Natural killer cell (primary cell): Measurements from ENCODE around the gene SLC16A9. TPM values are rescaled to one million over a fixed set of nuclear protein-coding genes. Genes with fewer than 3 reads are reported as not detected.
"Not testable (repeated sequence)": the region's sequence is repeated elsewhere in the genome, so short reads cannot be mapped to it uniquely, and the experiment has no call there.

ENCODE experiments used
- ATAC-seq, 3 donors: fragments of 150-1000 bp in 2 of 3; fragments of 200-7000 bp in 1 of 3; cut with Tn5 transposase; 1 replicate in 1 of 3; 2 replicates in 2 of 3; pipeline ENCODE4 v1.10.0; 2021; ENCODE audit warnings: mild to moderate bottlenecking in 2 of 3, moderate library complexity in 2 of 3
- DNase-seq, 2 donors: peaks; one replicate each; pipeline versions ENCODE4 v3.0.0 to v3.0.0-alpha.2; 2013 to 2021; ENCODE audit warnings: mixed read lengths in 1 of 2
- H3K27ac ChIP-seq: one replicate; pipeline ENCODE4 v1.5.1; 2013; ENCODE audit warnings: mild to moderate bottlenecking, low read length
- H3K27me3 ChIP-seq: one replicate; pipeline ENCODE4 v1.6.1; 2013; ENCODE audit warnings: low read length; ENCODE audit not compliant: control insufficient read depth, insufficient read depth
- H3K36me3 ChIP-seq: one replicate; pipeline ENCODE4 v1.6.1; 2013; ENCODE audit warnings: low read length; ENCODE audit not compliant: control insufficient read depth, insufficient read depth
- H3K4me1 ChIP-seq: one replicate; pipeline ENCODE4 v1.6.1; 2013; ENCODE audit warnings: low read length; ENCODE audit not compliant: control insufficient read depth, insufficient read depth
- H3K4me3 ChIP-seq: one replicate; pipeline ENCODE4 v1.5.1; 2013; ENCODE audit warnings: low read length
- H3K9me3 ChIP-seq: one replicate; pipeline ENCODE4 v1.6.1; 2013; ENCODE audit warnings: low read length; ENCODE audit not compliant: control insufficient read depth, insufficient read depth
- H3K27ac Mint-ChIP-seq, 2 donors: one replicate each; pipeline ENCODE4 v1.8.0; 2022; ENCODE audit warnings: mild to moderate bottlenecking in 2 of 2, mixed read lengths in 2 of 2, moderate library complexity in 1 of 2
- H3K27me3 Mint-ChIP-seq, 2 donors: one replicate each; pipeline ENCODE4 v1.8.0; 2022; ENCODE audit warnings: low read depth in 2 of 2, mixed read lengths in 2 of 2
- H3K36me3 Mint-ChIP-seq: one replicate; pipeline ENCODE4 v1.8.0; 2022; ENCODE audit warnings: mixed read lengths
- H3K4me1 Mint-ChIP-seq, 2 donors: one replicate each; pipeline ENCODE4 v1.8.0; 2022; ENCODE audit warnings: mixed read lengths in 2 of 2
- H3K4me3 Mint-ChIP-seq: one replicate; pipeline ENCODE4 v1.8.0; 2022; ENCODE audit warnings: mild to moderate bottlenecking, moderate library complexity, mixed read lengths
- H3K9me3 Mint-ChIP-seq, 2 donors: one replicate each; pipeline ENCODE4 v1.8.0; 2022; ENCODE audit warnings: mixed read lengths in 2 of 2
- WGBS: methylation state at CpG from one replicate; pipeline ENCODE4 v1.1.7; 2013; ENCODE audit warnings: missing lambda C conversion rate; ENCODE audit not compliant: insufficient coverage; 5-methylcytosine and 5-hydroxymethylcytosine counted together
- intact Hi-C: fragments of 100-400 bp; cut with micrococcal nuclease; formaldehyde crosslinking; loops from one replicate; pipeline ENCODE4 v1.14.2; 2022
- total RNA-seq, 4 donors: library from RNA; stranded (reverse); fragments of 120-200 nt in 1 of 4; gene quantifications; one replicate each; pipeline versions ENCODE4 v1.2.3 to v1.2.4, GENCODE V29; 2013 to 2022
- TF ChIP-seq, protein P1 (sequence below): fragments of 200-600 bp; IDR thresholded peaks from one replicate; pipeline ENCODE4 v1.8.0; 2022; ENCODE audit warnings: antibody characterized with exemption

Gene SLC16A9
- total RNA-seq, 3 donors from 2014 or later (not counting 1 experiment from before 2014, with no cell fraction given), result not detected

DNA sequence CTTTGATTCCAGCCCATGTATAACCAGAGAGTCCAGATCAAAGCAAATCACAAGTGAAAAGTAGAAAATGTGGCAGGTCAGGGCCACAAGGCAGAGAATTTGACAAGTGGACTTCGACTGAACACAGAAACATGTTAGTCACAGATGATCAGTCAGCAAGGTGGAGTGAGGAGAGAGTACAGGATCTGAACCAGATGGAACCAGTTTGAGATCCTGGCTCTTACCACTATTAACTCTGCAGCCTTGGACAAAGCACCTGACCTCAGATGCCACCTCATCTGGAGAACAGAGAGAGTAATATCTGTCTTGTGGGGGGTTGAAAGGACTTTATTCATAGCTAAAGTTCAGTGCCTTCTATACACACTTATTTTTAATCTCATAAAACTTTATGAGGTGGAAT lies 39.2 kb upstream of the SLC16A9 start:
- Mint-ChIP-seq H3K9me3 (no peaks in the 10 kb centered on the region), H3K4me1 (no peaks in the 10 kb centered on the region), H3K27ac (no peak overlapping the region), H3K36me3 (no peaks in the 10 kb centered on the region), H3K27me3 (peaks cover 0 to 5% of the 10 kb centered on the region in 2 donors), H3K4me3 (no peak overlapping the region)
- H3K36me3 ChIP-seq, result no peaks in the 10 kb centered on the region
- H3K27ac ChIP-seq, result no peak overlapping the region
- DNase-seq, result no peak
- no peaks in the 10 kb centered on the region for H3K4me1 ChIP-seq
- 79% methylated on average over 1 of the region's 1 CpG for WGBS
- TF ChIP-seq, protein P1, sequence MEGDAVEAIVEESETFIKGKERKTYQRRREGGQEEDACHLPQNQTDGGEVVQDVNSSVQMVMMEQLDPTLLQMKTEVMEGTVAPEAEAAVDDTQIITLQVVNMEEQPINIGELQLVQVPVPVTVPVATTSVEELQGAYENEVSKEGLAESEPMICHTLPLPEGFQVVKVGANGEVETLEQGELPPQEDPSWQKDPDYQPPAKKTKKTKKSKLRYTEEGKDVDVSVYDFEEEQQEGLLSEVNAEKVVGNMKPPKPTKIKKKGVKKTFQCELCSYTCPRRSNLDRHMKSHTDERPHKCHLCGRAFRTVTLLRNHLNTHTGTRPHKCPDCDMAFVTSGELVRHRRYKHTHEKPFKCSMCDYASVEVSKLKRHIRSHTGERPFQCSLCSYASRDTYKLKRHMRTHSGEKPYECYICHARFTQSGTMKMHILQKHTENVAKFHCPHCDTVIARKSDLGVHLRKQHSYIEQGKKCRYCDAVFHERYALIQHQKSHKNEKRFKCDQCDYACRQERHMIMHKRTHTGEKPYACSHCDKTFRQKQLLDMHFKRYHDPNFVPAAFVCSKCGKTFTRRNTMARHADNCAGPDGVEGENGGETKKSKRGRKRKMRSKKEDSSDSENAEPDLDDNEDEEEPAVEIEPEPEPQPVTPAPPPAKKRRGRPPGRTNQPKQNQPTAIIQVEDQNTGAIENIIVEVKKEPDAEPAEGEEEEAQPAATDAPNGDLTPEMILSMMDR, result no peak
- no peaks in the 10 kb centered on the region for H3K27me3 ChIP-seq
- no peak overlapping the region for H3K4me3 ChIP-seq
- ATAC-seq, result no peak
- intact Hi-C loops, result no loop called here
- no peaks in the 10 kb centered on the region for H3K9me3 ChIP-seq

DNA sequence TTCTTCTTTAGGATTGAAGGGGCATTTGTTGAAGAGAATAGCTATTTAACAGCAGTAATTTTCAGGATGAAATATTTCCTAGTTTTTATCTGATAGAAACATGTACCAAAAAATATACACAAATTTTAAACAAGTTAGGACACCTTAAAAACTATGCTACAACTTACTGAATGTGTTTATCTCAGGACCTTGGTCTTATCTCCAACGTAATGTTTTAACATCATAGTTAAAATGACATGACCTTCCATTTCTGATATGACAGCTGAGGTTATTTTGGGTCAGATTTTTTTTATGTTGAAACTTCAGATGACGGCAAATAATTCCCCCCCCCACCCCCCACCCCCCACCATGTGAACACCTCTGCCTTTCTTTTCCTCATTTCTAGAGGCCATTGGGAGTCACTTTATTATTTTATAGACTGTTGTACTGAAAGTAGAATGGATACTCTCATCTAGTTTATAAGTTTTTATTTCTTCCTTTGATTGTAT lies 35.6 kb upstream of the SLC16A9 start:
- Histone ChIP-seq H3K4me3 (no peak overlapping the region), H3K27me3 (no peaks in the 10 kb centered on the region), H3K27ac (no peak overlapping the region), H3K9me3 (no peaks in the 10 kb centered on the region), H3K4me1 (no peaks in the 10 kb centered on the region), H3K36me3 (no peaks in the 10 kb centered on the region)
- ATAC-seq (no peak), DNase-seq (no peak)
- Mint-ChIP-seq H3K9me3 (no peaks in the 10 kb centered on the region), H3K4me1 (no peaks in the 10 kb centered on the region), H3K27ac (no peak overlapping the region), H3K27me3 (no peaks in the 10 kb centered on the region), H3K36me3 (no peaks in the 10 kb centered on the region), H3K4me3 (no peak overlapping the region)
- TF ChIP-seq, protein P1, result no peak
- intact Hi-C loops, result no loop called here
- WGBS, result no CpG with 5 or more reads among the region's 2 CpGs

DNA sequence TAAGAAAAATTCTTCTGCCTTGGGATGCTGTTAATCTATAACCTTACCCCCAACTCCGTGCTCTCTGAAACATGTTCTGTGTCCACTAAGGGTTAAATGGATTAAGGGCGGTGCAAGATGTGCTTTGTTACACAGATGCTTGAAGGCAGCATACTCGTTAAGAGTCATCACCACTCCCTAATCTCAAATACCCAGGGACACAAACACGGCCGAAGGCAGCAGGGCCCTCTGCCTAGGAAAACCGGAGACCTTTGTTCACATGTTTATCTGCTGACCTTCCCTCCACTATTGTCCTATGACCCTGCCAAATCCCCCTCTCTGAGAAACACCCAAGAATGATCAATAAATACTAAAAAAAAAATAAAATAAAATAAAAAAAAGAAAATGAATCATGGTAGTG lies 35.1 kb upstream of the SLC16A9 start:
- DNase-seq, H3K9me3 ChIP-seq, intact Hi-C loops, H3K27ac Mint-ChIP-seq, H3K9me3 Mint-ChIP-seq, H3K4me1 ChIP-seq, ATAC-seq, H3K27me3 ChIP-seq, H3K27me3 Mint-ChIP-seq, H3K4me3 Mint-ChIP-seq, H3K4me3 ChIP-seq, H3K4me1 Mint-ChIP-seq, H3K36me3 Mint-ChIP-seq, H3K36me3 ChIP-seq, H3K27ac ChIP-seq: not testable (repeated sequence)
- 86% methylated on average over 4 of the region's 6 CpGs for WGBS

DNA sequence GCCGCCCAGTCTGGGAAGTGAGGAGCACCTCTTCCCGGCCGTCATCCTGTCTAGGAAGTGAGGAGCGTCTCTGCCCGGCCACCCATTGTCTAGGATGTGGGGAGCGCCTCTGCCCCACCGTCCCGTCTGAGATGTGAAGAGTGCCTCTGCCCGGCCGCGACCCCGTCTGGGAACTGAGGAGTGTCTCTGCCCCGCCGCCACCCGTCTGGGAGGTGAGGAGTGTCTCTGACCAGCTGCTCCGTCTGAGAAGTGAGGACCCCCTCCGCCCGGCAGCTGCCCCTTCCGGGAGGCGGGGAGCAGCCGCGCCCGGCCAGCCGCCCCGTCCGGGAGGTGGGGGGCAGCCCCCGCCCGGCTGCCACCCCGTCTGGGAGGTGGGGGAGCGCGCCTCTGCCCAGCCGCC lies 34.5 kb upstream of the SLC16A9 start:
- H3K27me3 Mint-ChIP-seq, H3K4me1 ChIP-seq, intact Hi-C loops, H3K4me1 Mint-ChIP-seq, H3K27me3 ChIP-seq, H3K36me3 ChIP-seq, H3K27ac ChIP-seq, H3K27ac Mint-ChIP-seq, H3K4me3 ChIP-seq, H3K36me3 Mint-ChIP-seq, H3K9me3 ChIP-seq, H3K4me3 Mint-ChIP-seq, ATAC-seq, DNase-seq, H3K9me3 Mint-ChIP-seq: not testable (repeated sequence)
- 97% methylated on average over 31 of the region's 32 CpGs for WGBS
